Measurements from ENCODE around the gene HDGF. TPM values are rescaled to one million over a fixed set of nuclear protein-coding genes. Genes with fewer than 3 reads are reported as not detected.

Gene HDGF
- total RNA-seq, 4 donors from 2014 or later: 41.2 to 150 (median 73.7) TPM

DNA sequence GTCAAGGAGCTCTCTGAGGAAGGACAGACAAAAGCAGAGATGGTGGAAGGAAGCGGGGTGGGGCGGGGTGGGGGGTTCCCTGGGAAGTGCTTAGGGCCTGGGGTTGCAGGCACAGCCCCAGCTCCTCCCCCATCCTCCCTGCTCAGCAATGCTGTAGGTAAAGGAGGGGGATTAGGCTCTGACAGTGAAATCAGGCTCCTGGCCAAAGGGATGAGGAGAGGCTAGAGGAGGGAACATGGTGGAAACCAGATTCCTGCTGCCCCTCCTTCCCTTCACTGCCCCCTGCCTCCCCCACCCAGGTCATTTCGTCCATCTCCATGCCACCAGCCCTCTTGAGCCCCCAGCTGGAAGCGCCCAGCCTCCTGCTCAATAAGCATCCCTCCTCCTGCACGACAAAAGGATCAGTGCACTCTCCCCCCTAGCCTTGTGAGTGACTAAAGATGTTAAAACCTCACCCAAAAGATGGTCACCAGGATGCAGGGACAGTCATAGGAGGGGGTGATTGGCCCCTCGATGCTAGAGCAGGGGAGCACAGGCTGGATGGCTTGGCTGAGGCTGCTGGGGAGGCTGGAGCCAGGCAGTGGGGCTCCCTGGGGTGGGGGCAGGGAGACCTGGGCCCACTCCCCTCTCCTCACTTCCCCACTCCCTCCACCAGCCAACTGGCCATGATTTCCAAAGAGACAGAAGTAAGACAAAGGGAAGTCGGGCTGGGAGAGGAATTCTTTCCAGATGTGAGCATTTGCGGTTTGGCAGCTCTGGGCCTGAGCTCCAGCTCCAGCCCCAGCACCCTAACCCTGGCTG, 43.9 kb downstream of the HDGF start:
- Histone ChIP-seq H3K4me3 (no peak overlapping the region), H3K27ac (peak overlapping the region; percentile 92), H3K36me3 (no peaks in the 10 kb centered on the region), H3K4me1 (peaks cover 0 to 34% of the 10 kb centered on the region in 2 donors), H3K9me3 (no peaks in the 10 kb centered on the region), H3K27me3 (no peaks in the 10 kb centered on the region)
- intact Hi-C loops (cut with DNase I; ENCODE audit: low total_unique reads): no loop called here
- peak; percentile 40 to 47 for DNase-seq
- TF ChIP-seq, protein P1, sequence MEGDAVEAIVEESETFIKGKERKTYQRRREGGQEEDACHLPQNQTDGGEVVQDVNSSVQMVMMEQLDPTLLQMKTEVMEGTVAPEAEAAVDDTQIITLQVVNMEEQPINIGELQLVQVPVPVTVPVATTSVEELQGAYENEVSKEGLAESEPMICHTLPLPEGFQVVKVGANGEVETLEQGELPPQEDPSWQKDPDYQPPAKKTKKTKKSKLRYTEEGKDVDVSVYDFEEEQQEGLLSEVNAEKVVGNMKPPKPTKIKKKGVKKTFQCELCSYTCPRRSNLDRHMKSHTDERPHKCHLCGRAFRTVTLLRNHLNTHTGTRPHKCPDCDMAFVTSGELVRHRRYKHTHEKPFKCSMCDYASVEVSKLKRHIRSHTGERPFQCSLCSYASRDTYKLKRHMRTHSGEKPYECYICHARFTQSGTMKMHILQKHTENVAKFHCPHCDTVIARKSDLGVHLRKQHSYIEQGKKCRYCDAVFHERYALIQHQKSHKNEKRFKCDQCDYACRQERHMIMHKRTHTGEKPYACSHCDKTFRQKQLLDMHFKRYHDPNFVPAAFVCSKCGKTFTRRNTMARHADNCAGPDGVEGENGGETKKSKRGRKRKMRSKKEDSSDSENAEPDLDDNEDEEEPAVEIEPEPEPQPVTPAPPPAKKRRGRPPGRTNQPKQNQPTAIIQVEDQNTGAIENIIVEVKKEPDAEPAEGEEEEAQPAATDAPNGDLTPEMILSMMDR (IDR thresholded peaks at IDR 0.05): no peak

DNA sequence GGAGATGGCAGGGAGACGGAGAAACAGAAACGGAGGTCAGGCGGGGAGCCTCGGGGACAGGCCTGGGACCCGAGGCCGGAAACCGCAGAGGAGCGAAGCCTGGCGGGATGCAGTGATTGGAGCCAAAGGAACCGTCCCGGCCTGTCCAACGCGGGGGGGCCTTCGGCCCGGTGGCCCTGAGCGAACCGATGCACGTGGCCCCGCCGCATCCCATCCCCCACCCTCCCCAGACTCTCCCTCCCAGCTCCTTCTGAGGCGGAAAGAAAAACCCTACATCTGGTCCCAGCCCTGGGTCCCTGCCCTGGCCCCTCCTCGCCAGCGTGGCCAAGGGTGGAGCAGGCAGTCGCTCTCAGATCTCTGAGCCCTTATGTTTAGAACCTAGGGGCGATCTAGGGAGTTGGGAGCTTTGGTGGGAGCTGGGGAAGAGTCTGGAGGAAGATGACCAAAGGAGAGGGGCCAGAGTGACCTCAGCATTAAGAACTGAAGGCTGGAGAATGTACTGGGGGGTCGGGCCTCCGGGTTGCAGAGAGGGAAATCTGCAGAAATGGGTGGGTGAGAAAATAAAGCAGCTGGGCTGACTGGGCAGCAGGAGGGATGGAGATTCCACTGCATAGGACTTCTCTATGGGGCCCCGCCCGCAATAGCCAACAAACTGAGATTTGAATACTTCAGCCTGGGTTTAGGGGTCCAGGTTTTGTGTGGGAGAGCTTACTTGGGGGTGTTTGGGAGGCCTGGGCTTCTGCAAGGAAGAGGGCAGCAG, 44.6 kb downstream of the HDGF start:
- intact Hi-C loops (cut with DNase I; ENCODE audit: low total_unique reads): no loop called here

DNA sequence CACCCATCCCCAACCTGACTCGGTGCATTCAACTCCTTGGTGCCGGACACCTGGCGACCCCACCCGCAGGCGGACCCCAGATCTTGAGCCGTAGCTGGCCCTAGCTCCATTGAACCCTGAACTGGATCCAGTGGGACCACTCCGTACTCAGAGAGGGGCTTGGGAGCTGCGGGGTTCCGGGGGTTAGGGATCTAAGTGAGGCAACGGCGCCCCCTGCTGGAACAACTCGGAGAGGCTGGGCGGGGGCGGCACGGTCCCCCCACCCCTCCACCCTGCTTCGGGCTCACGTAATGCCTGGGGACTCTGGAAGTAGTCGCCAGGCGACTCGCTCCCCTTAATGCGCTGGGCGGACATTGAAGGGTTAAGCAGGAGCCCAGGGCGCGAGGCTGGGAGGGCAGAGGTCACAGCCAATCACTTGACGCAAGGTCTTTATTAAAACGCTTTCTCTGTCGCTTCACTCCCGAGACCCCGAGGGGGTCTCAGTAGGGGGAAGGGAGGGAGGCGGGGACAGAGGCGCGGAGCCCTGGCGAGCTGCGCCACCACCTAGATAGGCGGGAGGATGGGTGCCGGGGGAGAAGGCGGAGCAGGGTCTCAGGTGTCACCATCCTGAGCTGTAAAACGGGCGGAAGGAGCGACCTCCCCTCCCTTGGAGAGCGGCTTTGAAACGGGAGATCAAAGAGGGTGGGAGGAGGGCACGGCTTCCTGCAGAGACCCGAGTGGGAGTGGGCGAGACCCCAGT, 45.4 kb downstream of the HDGF start:
- peak overlapping the region; percentile 92 for H3K27ac ChIP-seq
- TF ChIP-seq POLR2A (IDR thresholded peaks at IDR 0.05): no peak
- TF ChIP-seq, protein P1 (IDR thresholded peaks at IDR 0.05): peak; percentile 67 to 83 (median 80)
- no peaks in the 10 kb centered on the region for H3K9me3 ChIP-seq
- peak overlapping the region; percentile 40 to 43 for H3K4me3 ChIP-seq
- no peaks in the 10 kb centered on the region for H3K36me3 ChIP-seq
- no peaks in the 10 kb centered on the region for H3K27me3 ChIP-seq
- peaks cover 0 to 26% of the 10 kb centered on the region in 2 donors for H3K4me1 ChIP-seq
- peak; percentile 77 to 81 for DNase-seq
- intact Hi-C loops (cut with DNase I; ENCODE audit: low total_unique reads): no loop called here

More for the DNA sequence above, 44.6 kb downstream of the HDGF start:
- Histone ChIP-seq H3K4me1 (peaks cover 0 to 33% of the 10 kb centered on the region in 2 donors), H3K9me3 (no peaks in the 10 kb centered on the region), H3K27me3 (no peaks in the 10 kb centered on the region), H3K27ac (peak overlapping the region; percentile 92), H3K4me3 (peak overlapping the region; percentile 40 to 43), H3K36me3 (no peaks in the 10 kb centered on the region)
- peak; percentile 77 to 85 for DNase-seq
- TF ChIP-seq, protein P1 (IDR thresholded peaks at IDR 0.05): no peak
- TF ChIP-seq POLR2A (IDR thresholded peaks at IDR 0.05): no peak

DNA sequence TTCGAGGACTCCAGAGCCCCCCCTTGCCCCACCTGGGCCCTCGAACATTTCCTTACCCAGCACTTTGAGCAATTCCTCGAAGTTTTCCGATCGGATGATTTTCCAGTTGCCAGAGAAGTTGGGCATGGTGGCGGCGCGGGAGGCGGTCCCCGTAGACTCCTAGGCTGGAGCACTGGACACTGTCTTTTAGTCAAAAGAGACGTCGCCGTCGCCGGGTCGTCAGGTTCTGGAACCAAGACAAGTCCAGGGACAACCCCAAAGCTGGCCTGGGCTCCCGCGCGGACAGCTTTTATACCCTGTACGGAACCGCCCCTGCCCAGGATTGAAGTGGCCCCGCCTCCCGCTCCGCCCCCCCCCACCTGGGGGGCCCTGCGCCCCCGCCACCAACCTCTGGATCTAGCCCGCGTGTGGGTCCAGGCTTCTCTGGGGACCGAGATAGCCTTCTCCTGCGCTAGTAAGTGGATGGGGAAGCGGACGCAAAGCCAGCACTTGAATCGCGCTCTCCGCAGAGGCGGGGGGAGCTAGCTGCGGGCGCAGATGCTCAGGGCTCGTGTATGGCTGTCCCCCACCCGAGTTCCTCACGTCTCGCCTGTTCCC, 46.1 kb downstream of the HDGF start, which contains the start of gene CRABP2:
CRABP2 (minus strand) TSS at position 263 of the 597 bp plus-strand sequence; CDS start at position 126, 137 bp downstream.
- H3K27me3 ChIP-seq: no peaks in the 10 kb centered on the region
- TF ChIP-seq, protein P1 (IDR thresholded peaks at IDR 0.05): no peak
- no peak for TF ChIP-seq POLR2A (IDR thresholded peaks at IDR 0.05)
- no peaks in the 10 kb centered on the region for H3K36me3 ChIP-seq
- peak within 1 kb of the TSS; percentile 92 for H3K27ac ChIP-seq
- no peaks in the 10 kb centered on the region for H3K9me3 ChIP-seq
- peaks cover 0 to 19% of the 10 kb centered on the region in 2 donors for H3K4me1 ChIP-seq
- intact Hi-C loops (cut with DNase I; ENCODE audit: low total_unique reads): no loop called here
- peak within 1 kb of the TSS; percentile 40 to 43 for H3K4me3 ChIP-seq
- peak; percentile 42 to 51 for DNase-seq
